Measurements from ENCODE around the gene RBMX.
"Not testable (repeated sequence)": the region's sequence is repeated elsewhere in the genome, so short reads cannot be mapped to it uniquely, and the experiment has no call there.

Gene RBMX

GRCh38 chrX:136874114-136874513, 6.4 kb downstream of the RBMX start:
- FAIRE-seq, result not testable (repeated sequence)

DNA sequence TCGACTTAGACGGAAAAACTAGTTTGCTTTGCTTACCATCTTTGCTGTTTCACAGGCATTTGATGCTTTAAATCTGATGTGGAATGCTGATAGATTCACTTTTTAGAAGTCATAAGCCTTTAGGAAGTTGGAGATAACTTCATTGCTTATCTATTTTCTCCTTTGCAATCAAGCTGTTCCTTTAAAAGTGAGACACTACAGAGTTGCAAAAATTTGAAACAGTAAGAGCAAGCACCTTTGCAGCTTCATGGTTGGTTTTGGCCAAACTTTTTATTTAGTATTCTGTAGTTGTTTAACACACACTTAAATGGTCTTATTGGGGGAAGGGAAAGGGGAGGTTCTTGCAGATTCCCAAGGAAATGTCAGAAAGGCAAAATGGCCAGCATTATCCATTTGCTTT, 7.3 kb downstream of the RBMX start:
- not testable (repeated sequence) for FAIRE-seq

GRCh38 chrX:136872091-136872700, 8.3 kb downstream of the RBMX start:
- no peak for FAIRE-seq

DNA sequence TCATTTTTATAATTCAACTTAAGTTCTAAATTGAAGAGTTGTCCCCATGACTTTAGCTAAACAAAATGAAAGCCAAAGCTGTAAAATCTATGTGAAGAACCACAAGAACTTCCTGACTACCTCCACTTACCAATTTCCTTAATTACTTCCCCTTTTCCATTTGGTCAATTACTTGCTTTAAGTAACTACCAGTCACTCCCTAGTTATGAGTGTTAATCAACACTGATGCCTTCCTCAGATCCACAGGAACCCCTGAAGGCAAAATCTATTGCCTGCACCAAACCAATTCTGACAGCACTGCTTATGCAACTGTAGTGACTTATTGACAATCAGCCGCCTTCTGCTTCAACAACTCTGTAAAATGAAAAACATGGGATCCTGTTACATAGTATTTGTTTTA, 10.5 kb downstream of the RBMX start:
- no peak for FAIRE-seq

DNA sequence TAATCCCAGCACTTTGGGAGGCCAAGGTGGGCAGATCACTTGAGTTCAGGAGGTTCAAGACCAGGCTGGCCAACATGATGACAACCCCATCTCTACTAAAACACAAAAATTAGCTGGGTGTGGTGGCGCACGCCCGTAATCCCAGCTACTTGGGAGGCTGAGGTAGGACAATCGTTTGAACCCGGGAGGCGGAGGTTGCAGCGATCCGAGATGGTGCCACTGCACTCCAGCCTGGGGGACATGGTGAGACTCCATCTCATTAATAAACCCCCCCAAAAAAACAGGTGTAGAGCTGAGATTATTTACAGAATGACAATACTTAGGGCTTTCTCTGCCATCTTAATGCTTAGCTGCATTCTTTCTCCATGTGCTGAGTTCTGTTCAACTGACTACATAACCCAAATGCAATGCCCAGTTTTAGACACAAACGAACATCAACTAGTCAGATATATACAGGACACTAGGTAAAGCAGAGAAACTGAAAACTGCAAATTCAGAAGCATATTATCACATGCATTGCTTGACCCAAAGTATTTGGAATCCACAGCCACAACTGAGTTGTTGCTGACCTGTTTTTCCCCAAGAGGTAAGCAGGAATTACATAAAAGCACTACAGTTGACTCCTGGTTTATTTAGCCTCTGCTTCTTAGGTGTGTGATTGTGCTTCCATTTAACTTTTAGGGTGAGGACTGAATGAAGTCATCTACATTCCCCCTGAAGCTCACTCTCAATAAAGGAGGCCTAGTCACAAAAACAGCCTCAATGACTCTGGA, 12.1 kb downstream of the RBMX start:
- FAIRE-seq, result no peak

GRCh38 chrX:136867518-136867917, 13.0 kb downstream of the RBMX start:
- no peak for FAIRE-seq

- no peak for FAIRE-seq
Measured at GRCh38 chrX:136867096-136867491, 13.4 kb downstream of the RBMX start.

GRCh38 chrX:136866337-136867095, 14.0 kb downstream of the RBMX start:
- no peak for FAIRE-seq

DNA sequence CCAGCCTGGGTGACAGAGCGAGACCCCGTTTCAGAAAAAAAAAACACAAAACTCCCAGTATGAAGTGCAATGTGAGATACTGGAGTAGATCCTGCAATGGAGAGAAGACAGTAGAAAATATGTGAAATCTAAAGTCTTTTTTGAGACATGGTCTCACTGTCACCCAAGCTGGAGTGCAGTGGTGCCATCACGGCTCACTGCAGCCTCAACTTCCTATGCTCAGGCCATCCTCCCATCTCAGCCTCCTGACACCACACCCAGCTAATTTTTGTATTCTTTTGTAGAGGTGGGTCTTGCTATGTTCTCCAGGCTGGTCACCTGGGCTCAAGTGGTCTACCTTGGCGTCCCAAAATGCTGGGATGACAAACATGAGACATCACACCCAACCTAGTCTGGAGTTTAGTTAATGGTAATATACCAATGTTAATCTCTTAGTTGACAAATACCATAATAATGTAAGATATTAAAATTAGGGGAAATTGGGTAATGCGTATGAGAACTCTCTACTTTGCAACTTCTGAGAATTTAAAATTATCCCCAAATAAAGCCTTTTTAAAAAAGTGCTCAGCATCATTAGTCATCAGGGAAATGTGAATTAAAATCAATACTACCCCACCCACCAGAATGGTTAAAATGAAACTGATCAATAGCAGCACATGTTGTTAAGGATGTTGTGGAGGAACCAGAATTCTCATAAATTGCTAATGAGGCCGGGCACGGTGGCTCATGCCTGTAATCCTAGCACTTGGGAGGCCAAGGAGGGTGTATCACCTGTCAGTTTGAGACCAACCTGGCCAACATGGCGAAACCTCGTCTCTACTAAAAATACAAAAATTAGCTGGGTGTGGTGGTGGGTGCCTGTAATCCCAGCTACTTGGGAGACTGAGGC, 15.0 kb downstream of the RBMX start:
- FAIRE-seq, result no peak

DNA sequence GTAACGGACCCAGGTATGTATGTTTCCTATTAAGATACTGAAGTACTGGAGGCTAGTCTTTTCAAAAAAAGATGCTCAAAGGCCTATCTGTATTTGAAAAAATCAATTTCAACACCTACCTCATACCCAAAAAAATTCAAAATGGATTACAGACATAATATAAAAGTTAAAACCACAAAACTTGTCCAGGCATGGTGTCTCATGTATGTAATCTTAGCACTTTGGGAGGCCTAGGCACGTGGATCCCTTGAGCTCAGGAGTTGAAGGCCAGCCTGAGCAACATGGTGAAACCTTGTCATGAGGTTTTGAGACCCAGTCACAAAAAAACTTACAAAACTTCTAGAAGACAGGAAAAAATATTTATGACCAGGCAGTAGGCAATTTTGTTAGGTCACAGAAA, 16.7 kb downstream of the RBMX start:
- FAIRE-seq, result no peak

- no peak for FAIRE-seq
Measured at GRCh38 chrX:136862546-136862945, 18.0 kb downstream of the RBMX start.

- no peak for FAIRE-seq
Measured at GRCh38 chrX:136861877-136862276, 18.6 kb downstream of the RBMX start.

DNA sequence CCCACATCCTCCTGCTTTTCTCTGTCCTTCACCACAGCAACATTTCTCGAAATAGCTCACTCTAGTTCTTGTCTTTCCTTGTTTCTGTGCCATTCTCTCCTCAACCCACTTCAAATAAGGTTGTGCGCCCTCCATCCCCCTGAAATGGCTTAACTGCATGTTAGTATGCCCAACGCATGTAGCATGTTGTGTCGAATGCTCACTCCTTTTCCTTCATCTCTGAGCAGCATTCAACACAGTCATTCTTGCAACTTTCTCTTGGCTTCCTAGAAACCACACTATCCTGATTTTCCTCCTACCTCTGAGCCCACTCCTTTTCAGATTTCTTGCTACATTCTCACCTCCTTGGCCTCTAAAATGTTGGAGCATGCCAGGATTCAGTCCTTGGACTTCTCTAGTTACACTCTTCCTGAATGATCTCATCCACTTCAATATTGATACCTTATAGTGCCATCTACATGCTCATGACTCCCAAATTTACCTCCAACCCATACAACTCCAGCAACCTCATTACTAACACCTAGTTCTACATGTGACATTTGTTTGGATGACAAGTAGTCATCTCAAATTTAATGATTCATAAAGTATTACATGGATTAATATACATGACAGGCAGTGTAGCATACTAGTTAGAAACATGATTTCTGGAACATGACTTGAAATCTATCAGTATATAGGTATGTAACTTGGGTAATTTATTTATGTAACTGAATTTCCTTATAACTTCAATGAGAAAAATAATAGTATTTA, 22.3 kb downstream of the RBMX start:
- no peak for FAIRE-seq

DNA sequence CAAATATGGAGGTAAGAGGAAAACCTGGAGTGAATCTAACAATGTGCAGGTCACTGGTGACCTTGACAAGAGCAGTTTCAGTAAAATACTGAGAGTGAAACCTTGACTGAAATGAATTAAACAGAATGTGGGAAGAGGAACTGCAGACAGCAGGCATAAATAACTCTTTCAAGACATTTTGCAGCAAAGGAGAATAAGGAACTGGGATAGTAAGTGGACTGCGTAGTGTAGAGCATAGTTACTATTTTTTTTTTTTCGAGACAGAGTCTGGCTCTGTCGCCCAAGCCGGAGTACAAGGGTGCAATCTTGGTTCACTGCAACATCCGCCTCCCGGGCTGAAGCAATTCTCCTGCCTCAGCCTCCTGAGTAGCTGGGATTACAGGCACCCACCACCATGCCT, 24.0 kb downstream of the RBMX start:
- FAIRE-seq, result no peak

DNA sequence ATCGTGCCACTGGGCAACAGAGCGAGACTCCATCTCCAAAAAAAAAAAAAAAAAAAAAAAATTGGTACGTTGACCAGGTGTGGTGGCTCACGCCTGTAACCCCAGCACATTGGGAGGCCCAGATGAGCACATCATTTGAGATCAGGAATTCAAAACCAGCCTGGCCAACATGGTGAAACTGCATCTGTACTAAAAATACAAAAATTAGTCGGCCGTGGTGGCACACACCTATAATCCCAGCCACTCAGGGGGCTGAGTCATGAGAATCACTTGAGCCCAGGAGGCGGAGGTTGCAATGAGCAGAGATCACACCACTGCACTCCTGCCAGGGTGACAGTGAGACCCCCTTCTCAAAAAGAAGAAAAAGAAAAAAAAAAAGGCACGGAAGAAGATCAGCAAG, 24.5 kb downstream of the RBMX start:
- no peak for FAIRE-seq

DNA sequence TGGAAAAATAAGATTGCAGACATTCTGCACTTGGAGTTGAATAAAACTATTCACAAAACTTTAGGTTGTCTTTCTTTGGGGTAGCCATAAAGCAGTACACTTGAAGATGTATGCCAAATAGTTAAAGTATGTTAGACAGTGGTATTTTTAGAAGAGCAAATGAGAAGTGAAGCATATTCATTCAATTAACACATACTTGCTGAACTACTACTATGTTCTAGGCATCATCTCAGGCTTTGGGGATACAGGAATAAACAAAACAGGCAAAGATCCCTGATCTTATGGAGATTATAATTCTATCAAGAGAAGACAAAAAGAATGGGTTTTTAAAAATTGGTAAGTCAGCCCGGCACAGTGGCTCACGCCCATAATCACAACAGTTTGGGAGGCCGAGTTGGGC, 29.0 kb downstream of the RBMX start:
- FAIRE-seq, result no peak

- FAIRE-seq, result no peak
Measured at GRCh38 chrX:136850441-136851175, 29.9 kb downstream of the RBMX start.

DNA sequence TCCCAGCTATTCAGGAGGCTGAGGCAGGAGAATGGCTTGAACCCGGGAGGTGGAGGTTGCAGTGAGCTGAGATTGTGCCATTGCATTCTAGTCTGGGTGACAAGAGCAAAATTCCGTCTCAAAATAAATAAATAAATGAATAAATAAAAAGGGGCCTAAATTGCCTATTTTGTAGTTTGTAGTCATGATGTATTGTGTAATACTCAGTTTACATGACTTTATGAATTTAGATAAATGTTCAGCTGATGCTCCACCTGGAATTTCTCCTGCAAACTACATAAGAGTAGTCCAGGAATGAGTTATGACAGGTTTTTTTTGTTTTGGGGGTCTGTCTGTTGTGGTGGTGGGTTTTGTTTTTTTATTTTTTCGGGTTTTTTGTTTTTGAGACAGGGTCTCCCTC, 31.1 kb downstream of the RBMX start:
- FAIRE-seq, result no peak

- FAIRE-seq, result no peak
Measured at GRCh38 chrX:136847874-136848273, 32.7 kb downstream of the RBMX start.

- no peak for FAIRE-seq
Measured at GRCh38 chrX:136839196-136839595, 41.3 kb downstream of the RBMX start.

DNA sequence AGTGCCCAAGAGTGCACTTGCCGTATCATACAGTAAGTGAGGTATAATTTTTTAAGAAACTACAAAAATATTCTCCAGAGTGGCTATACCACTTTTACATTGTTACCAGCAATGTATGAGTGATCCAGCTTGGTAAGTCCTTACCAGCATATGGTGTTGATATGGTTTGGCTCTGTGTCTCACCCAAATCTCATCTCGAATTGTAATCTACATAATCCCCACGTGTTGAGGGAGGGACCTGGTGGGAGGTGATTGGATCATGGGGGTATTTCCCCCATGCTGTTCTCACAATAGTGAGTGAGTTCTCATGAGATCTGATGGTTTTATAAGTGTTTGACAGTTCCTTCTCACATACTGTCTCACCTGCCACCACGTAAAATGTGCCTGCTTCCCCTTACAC, 44.8 kb downstream of the RBMX start:
- FAIRE-seq, result no peak

GRCh38 chrX:136829413-136829812, 51.1 kb downstream of the RBMX start:
- no peak for FAIRE-seq
